A673 (cell line): ENCODE measurements around the gene BHLHA15.

Source experiments
- EZH2 ChIP-seq: fragments of 200-600 bp; sonication (generic); IDR thresholded peaks from 2 replicates; pipeline ENCODE4 v1.6.1; 2017; ENCODE audit warnings: borderline replicate concordance, low read depth, mild to moderate bottlenecking, mixed read lengths, antibody characterized with exemption, low read length; ENCODE audit not compliant: poor library complexity, severe bottlenecking
- TF ChIP-seq, protein P1 (sequence below): fragments of 300-800, 200-600 bp; sonication (generic); conservative IDR thresholded peaks from 2 replicates; pipeline ENCODE4 v1.5.1; 2017; ENCODE audit warnings: low read depth, mild to moderate bottlenecking, antibody characterized with exemption, low read length, moderate library complexity, mixed read lengths

DNA sequence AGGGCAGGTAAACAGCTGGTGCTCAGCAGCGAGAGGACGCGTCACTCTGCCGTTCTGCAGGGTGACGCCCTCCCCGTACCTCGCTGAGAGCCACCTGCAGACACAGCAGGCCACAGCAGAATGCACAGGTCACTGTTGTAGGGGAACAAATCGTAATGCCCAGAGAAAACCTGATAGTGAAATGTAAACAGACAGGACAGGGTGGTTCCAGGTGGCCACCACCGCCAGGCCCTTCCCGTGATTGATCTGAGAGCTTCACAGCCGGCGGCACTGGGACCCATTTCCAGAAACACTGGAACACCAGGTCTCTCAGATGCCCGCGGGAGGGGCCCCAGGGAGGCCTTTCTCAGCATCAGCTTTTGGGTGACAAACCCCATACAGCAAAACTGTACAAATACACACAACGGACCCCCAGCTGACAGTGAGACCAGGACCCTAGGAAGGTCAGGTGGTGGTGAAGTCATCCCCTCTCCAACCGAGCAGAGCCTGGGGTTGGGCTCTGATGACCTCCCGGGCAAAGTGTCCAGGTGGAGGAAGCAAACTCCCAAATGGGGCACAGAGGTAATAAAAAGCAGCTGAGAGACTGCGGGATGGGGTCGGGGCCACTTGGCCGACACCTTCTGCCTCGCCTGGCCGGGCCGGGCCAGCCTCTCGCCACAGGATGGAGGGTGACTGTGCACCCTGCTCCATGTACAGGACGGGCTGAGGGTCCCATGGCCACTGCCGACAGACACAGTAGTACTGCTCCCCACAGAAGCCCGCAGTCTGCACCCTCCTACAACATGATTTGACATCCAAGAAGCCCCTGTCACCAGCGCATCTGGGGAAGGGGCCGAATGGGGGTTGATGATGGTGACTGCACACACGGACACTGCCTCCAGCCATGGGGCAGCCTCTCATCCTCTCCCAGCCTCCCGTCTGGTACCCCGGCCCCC is 4.6 kb downstream of the BHLHA15 start:
- TF ChIP-seq, protein P1, sequence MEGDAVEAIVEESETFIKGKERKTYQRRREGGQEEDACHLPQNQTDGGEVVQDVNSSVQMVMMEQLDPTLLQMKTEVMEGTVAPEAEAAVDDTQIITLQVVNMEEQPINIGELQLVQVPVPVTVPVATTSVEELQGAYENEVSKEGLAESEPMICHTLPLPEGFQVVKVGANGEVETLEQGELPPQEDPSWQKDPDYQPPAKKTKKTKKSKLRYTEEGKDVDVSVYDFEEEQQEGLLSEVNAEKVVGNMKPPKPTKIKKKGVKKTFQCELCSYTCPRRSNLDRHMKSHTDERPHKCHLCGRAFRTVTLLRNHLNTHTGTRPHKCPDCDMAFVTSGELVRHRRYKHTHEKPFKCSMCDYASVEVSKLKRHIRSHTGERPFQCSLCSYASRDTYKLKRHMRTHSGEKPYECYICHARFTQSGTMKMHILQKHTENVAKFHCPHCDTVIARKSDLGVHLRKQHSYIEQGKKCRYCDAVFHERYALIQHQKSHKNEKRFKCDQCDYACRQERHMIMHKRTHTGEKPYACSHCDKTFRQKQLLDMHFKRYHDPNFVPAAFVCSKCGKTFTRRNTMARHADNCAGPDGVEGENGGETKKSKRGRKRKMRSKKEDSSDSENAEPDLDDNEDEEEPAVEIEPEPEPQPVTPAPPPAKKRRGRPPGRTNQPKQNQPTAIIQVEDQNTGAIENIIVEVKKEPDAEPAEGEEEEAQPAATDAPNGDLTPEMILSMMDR = no peak
- TF ChIP-seq EZH2 = no peak
